HepG2 (cell line): ENCODE measurements around the gene NPTXR. TPM values are rescaled to one million over a fixed set of nuclear protein-coding genes. Genes with fewer than 3 reads are reported as not detected.
A peak's percentile ranks its signal among the peaks of the same experiment; 100 is the strongest.

Source experiments
- CHD4 ChIP-seq: fragments of 200-600 bp; sonication (generic); IDR thresholded peaks from 2 replicates; pipeline ENCODE4 v1.7.0; 2017; ENCODE audit warnings: mild to moderate bottlenecking, low read length, borderline replicate concordance
- CREB1 ChIP-seq, 2 experiments: fragments of 450-650 bp in 1 of 2; IDR thresholded peaks; 2 replicates each; pipeline ENCODE4 v1.6.1; 2016 to 2017; ENCODE audit warnings: control low read depth in 1 of 2, mild to moderate bottlenecking in 1 of 2, missing compliant biosample characterization in 1 of 2, missing genetic modification characterization in 1 of 2
- KDM5B ChIP-seq: sonication (generic); formaldehyde crosslinking; IDR thresholded peaks from 2 replicates; pipeline ENCODE4 v1.4.0; 2020; ENCODE audit warnings: missing genetic modification reagents, mild to moderate bottlenecking, borderline replicate concordance
- PHF20 ChIP-seq: sonication (generic); formaldehyde crosslinking; IDR thresholded peaks from 2 replicates; pipeline ENCODE4 v1.5.0; 2020; ENCODE audit warnings: mild to moderate bottlenecking, missing genetic modification reagents
- SALL1 ChIP-seq: sonication (generic); formaldehyde crosslinking; IDR thresholded peaks from 2 replicates; pipeline ENCODE4 v1.8.0; 2022; ENCODE audit warnings: mild to moderate bottlenecking, missing genetic modification reagents
- ZBTB3 ChIP-seq: sonication (generic); formaldehyde crosslinking; IDR thresholded peaks from 2 replicates; pipeline ENCODE4 v1.4.0; 2020; ENCODE audit warnings: low read depth, mild to moderate bottlenecking, moderate library complexity, missing genetic modification reagents, borderline replicate concordance
- ZBTB8A ChIP-seq: sonication (generic); formaldehyde crosslinking; IDR thresholded peaks from 2 replicates; pipeline ENCODE4 v1.4.0; 2020; ENCODE audit warnings: mild to moderate bottlenecking, low read depth, missing genetic modification reagents, borderline replicate concordance
- ZNF557 ChIP-seq: sonication (generic); formaldehyde crosslinking; IDR thresholded peaks from 2 replicates; pipeline ENCODE4 v1.4.0; 2020; ENCODE audit warnings: missing genetic modification reagents
- ZNF569 ChIP-seq: sonication (generic); formaldehyde crosslinking; IDR thresholded peaks from 2 replicates; pipeline ENCODE4 v1.5.0; 2020; ENCODE audit warnings: mild to moderate bottlenecking, missing genetic modification reagents, moderate library complexity, borderline replicate concordance
- polyA plus RNA-seq, 8 experiments: library from polyadenylated mRNA; depleted of rRNA in 3 of 8; stranded (reverse) in 7 of 8; unstranded in 1 of 8; fragments of >200 nt; fragmentation: Illumina TruSeq in 4 of 8; extraction: Trizol in 4 of 8; gene quantifications; 2 replicates each; pipeline versions ENCODE4 v1.2.1 to v1.2.3, GENCODE V29; 2011 to 2016; ENCODE audit warnings: low read depth in 4 of 8, missing spikeins in 1 of 8, mixed read lengths in 1 of 8; ENCODE audit not compliant: insufficient read depth in 1 of 8
- total RNA-seq, 5 experiments: library from RNA; depleted of rRNA; stranded (reverse); fragments of >200 nt; fragmentation: Illumina TruSeq; extraction: Trizol; gene quantifications; 2 replicates each; pipeline ENCODE4 v1.2.3, GENCODE V29; 2016; ENCODE audit warnings: low read depth in 1 of 5
- TF ChIP-seq, protein P1 (sequence below): sonication (generic); formaldehyde crosslinking; IDR thresholded peaks from 2 replicates; pipeline ENCODE4 v1.9.0; 2021; ENCODE audit warnings: mild to moderate bottlenecking, missing genetic modification reagents
- TF ChIP-seq, protein P2 (sequence below), 2 experiments: sonication (generic) in 1 of 2; formaldehyde crosslinking in 1 of 2; IDR thresholded peaks; 2 replicates each; pipeline versions ENCODE4 v1.4.0 to v1.6.1; 2016 to 2020; ENCODE audit warnings: borderline replicate concordance in 1 of 2, low read depth in 1 of 2, mild to moderate bottlenecking in 1 of 2, missing genetic modification reagents in 1 of 2
- TF ChIP-seq, protein P3 (sequence below): sonication (generic); formaldehyde crosslinking; conservative IDR thresholded peaks from 2 replicates; pipeline ENCODE4 v1.4.0; 2020; ENCODE audit warnings: mild to moderate bottlenecking, missing genetic modification reagents, moderate library complexity

NPTXR gene
- total and polyA plus RNA-seq, 2 of the 13 experiments (the other 11 are each of a cell fraction or from before 2014, with no cell fraction given): 2.6 to 4.8 TPM

DNA sequence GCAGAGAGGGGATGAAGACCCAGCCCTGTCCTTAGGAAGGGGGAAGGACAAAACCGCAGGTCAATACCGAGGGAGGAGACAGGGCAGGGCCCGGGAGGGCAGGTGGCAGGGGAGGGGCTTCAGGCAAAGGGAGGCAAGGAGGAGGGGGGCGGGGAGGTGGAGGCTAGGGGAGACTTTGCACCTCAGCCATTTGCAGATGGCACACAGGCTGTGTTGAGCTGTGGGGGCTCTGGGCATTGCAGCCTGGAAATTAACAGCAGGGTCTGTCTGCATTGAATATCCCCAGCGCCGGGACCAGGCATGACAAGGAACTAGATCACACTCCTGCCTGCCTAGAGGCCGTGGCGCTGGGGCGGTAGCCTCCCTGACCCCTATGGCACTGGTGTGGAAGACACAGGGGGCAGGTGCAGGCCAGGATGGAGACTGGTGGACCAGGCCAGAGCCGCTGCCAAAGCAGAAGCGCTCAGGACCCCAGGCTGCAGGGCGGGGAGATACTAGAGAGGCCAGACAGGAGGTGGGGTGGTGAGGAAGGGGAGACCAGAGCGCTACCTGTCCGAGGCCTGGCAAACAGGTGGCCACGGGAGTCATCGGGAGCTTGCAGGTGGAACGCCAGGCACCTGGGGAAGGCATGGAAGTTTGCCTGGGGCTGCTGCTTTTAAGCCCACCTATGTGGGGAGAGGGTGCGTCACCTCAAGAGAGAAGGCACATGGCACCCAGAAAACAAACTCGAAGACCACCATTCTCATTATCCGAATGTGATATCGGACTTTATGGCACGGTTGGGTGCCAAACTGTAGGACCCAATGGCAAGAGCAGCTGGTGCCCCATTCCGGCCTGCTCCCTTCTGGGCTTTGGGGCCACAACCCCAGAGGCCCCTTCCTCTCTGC is 16.7 kb upstream of the NPTXR start (continued):
- TF ChIP-seq, protein P1, sequence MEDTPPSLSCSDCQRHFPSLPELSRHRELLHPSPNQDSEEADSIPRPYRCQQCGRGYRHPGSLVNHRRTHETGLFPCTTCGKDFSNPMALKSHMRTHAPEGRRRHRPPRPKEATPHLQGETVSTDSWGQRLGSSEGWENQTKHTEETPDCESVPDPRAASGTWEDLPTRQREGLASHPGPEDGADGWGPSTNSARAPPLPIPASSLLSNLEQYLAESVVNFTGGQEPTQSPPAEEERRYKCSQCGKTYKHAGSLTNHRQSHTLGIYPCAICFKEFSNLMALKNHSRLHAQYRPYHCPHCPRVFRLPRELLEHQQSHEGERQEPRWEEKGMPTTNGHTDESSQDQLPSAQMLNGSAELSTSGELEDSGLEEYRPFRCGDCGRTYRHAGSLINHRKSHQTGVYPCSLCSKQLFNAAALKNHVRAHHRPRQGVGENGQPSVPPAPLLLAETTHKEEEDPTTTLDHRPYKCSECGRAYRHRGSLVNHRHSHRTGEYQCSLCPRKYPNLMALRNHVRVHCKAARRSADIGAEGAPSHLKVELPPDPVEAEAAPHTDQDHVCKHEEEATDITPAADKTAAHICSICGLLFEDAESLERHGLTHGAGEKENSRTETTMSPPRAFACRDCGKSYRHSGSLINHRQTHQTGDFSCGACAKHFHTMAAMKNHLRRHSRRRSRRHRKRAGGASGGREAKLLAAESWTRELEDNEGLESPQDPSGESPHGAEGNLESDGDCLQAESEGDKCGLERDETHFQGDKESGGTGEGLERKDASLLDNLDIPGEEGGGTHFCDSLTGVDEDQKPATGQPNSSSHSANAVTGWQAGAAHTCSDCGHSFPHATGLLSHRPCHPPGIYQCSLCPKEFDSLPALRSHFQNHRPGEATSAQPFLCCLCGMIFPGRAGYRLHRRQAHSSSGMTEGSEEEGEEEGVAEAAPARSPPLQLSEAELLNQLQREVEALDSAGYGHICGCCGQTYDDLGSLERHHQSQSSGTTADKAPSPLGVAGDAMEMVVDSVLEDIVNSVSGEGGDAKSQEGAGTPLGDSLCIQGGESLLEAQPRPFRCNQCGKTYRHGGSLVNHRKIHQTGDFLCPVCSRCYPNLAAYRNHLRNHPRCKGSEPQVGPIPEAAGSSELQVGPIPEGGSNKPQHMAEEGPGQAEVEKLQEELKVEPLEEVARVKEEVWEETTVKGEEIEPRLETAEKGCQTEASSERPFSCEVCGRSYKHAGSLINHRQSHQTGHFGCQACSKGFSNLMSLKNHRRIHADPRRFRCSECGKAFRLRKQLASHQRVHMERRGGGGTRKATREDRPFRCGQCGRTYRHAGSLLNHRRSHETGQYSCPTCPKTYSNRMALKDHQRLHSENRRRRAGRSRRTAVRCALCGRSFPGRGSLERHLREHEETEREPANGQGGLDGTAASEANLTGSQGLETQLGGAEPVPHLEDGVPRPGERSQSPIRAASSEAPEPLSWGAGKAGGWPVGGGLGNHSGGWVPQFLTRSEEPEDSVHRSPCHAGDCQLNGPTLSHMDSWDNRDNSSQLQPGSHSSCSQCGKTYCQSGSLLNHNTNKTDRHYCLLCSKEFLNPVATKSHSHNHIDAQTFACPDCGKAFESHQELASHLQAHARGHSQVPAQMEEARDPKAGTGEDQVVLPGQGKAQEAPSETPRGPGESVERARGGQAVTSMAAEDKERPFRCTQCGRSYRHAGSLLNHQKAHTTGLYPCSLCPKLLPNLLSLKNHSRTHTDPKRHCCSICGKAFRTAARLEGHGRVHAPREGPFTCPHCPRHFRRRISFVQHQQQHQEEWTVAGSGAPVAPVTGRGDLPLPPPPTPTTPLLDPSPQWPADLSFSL (CRISPR knock-in tag): no peak
- TF ChIP-seq, protein P2, sequence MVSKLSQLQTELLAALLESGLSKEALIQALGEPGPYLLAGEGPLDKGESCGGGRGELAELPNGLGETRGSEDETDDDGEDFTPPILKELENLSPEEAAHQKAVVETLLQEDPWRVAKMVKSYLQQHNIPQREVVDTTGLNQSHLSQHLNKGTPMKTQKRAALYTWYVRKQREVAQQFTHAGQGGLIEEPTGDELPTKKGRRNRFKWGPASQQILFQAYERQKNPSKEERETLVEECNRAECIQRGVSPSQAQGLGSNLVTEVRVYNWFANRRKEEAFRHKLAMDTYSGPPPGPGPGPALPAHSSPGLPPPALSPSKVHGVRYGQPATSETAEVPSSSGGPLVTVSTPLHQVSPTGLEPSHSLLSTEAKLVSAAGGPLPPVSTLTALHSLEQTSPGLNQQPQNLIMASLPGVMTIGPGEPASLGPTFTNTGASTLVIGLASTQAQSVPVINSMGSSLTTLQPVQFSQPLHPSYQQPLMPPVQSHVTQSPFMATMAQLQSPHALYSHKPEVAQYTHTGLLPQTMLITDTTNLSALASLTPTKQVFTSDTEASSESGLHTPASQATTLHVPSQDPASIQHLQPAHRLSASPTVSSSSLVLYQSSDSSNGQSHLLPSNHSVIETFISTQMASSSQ (IDR thresholded peaks at IDR 0.05; ENCODE audit: low read depth): no peak
- TF ChIP-seq, protein P2 (CRISPR knock-in tag; IDR thresholded peaks at IDR 0.05; ENCODE audit: borderline replicate concordance): no peak
- no peak for TF ChIP-seq CREB1 (IDR thresholded peaks at IDR 0.05)
- no peak for TF ChIP-seq CREB1 (CRISPR knock-in tag; IDR thresholded peaks at IDR 0.05)
- no peak for TF ChIP-seq ZBTB3 (CRISPR knock-in tag)
- TF ChIP-seq ZBTB8A (CRISPR knock-in tag): no peak
- no peak for TF ChIP-seq ZNF557
- TF ChIP-seq ZNF569 (CRISPR knock-in tag): no peak
- no peak for TF ChIP-seq KDM5B (CRISPR knock-in tag)
- TF ChIP-seq PHF20: no peak
- TF ChIP-seq SALL1 (CRISPR knock-in tag): no peak
- TF ChIP-seq, protein P3, sequence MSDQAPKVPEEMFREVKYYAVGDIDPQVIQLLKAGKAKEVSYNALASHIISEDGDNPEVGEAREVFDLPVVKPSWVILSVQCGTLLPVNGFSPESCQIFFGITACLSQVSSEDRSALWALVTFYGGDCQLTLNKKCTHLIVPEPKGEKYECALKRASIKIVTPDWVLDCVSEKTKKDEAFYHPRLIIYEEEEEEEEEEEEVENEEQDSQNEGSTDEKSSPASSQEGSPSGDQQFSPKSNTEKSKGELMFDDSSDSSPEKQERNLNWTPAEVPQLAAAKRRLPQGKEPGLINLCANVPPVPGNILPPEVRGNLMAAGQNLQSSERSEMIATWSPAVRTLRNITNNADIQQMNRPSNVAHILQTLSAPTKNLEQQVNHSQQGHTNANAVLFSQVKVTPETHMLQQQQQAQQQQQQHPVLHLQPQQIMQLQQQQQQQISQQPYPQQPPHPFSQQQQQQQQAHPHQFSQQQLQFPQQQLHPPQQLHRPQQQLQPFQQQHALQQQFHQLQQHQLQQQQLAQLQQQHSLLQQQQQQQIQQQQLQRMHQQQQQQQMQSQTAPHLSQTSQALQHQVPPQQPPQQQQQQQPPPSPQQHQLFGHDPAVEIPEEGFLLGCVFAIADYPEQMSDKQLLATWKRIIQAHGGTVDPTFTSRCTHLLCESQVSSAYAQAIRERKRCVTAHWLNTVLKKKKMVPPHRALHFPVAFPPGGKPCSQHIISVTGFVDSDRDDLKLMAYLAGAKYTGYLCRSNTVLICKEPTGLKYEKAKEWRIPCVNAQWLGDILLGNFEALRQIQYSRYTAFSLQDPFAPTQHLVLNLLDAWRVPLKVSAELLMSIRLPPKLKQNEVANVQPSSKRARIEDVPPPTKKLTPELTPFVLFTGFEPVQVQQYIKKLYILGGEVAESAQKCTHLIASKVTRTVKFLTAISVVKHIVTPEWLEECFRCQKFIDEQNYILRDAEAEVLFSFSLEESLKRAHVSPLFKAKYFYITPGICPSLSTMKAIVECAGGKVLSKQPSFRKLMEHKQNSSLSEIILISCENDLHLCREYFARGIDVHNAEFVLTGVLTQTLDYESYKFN (CRISPR knock-in tag): peak; percentile 34; the same call in 1 of the 2 replicates
- no peak for TF ChIP-seq CHD4
